ENCODE measurements around the gene RBPMS2.
A peak's percentile ranks its signal among the peaks of the same experiment; 100 is the strongest.

The RBPMS2 gene

GRCh38 chr15:64699751-64700388, 75.5 kb downstream of the RBPMS2 start (continued):
- TF ChIP-seq SP2 (tag by site-specific recombination; IDR thresholded peaks at IDR 0.05), result peak; percentile 14; the same call in 1 of the 2 replicates
- TF ChIP-seq SP7 (tag by site-specific recombination; IDR thresholded peaks at IDR 0.05), result no peak
- no peak for TF ChIP-seq ZNF664 (tag by site-specific recombination; IDR thresholded peaks at IDR 0.05)
- no peak for TF ChIP-seq EGR2 (tag by site-specific recombination; IDR thresholded peaks at IDR 0.05; ENCODE audit: low read depth)
- no peak for TF ChIP-seq ZNF610 (tag by site-specific recombination; IDR thresholded peaks at IDR 0.05; ENCODE audit: borderline replicate concordance)
- TF ChIP-seq ZNF121 (tag by site-specific recombination; IDR thresholded peaks at IDR 0.05), result no peak
- peak; percentile 27; the same call in 1 of the 2 replicates for TF ChIP-seq ZBTB48 (tag by site-specific recombination; IDR thresholded peaks at IDR 0.05)
- no peak for TF ChIP-seq ZNF521 (tag by site-specific recombination; IDR thresholded peaks at IDR 0.05)
- peak; percentile 85 for TF ChIP-seq ZBTB17 (tag by site-specific recombination; IDR thresholded peaks at IDR 0.05)
- TF ChIP-seq ZNF514 (tag by site-specific recombination; IDR thresholded peaks at IDR 0.05), result no peak
- 0 out of 2 replicates have a peak, but pooled peaks have one; percentile 17 for TF ChIP-seq ZNF335 (tag by site-specific recombination; conservative IDR thresholded peaks at IDR 0.05)
- TF ChIP-seq ZNF391 (tag by site-specific recombination; IDR thresholded peaks at IDR 0.05; ENCODE audit: borderline replicate concordance, low read depth), result no peak
- no peak for TF ChIP-seq ZNF324 (tag by site-specific recombination; IDR thresholded peaks at IDR 0.05)
- peak; percentile 31; the same call in 1 of the 2 replicates for TF ChIP-seq KLF1 (tag by site-specific recombination; IDR thresholded peaks at IDR 0.05)
- TF ChIP-seq KLF8 (tag by site-specific recombination; IDR thresholded peaks at IDR 0.05), result 0 out of 2 replicates have a peak, but pooled peaks have one; percentile 18
- TF ChIP-seq ZNF600 (tag by site-specific recombination; IDR thresholded peaks at IDR 0.05), result peak; percentile 91
- TF ChIP-seq ZNF433 (tag by site-specific recombination; IDR thresholded peaks at IDR 0.05; ENCODE audit: low read depth), result no peak
- TF ChIP-seq PRDM10 (tag by site-specific recombination; IDR thresholded peaks at IDR 0.05), result peak; percentile 97
- no peak for TF ChIP-seq HIC1 (tag by site-specific recombination; IDR thresholded peaks at IDR 0.05)
- TF ChIP-seq ZSCAN5A (tag by site-specific recombination; IDR thresholded peaks at IDR 0.05), result no peak
- TF ChIP-seq MZF1 (tag by site-specific recombination; IDR thresholded peaks at IDR 0.05; ENCODE audit: borderline replicate concordance), result peak; percentile 72; the same call in 1 of the 2 replicates
- TF ChIP-seq ZNF26 (tag by site-specific recombination; IDR thresholded peaks at IDR 0.05), result no peak
- TF ChIP-seq ZNF629 (tag by site-specific recombination; IDR thresholded peaks at IDR 0.05), result 0 out of 2 replicates have a peak, but pooled peaks have one; percentile 21
